Measurements from ENCODE around the gene TNF.

DNA sequence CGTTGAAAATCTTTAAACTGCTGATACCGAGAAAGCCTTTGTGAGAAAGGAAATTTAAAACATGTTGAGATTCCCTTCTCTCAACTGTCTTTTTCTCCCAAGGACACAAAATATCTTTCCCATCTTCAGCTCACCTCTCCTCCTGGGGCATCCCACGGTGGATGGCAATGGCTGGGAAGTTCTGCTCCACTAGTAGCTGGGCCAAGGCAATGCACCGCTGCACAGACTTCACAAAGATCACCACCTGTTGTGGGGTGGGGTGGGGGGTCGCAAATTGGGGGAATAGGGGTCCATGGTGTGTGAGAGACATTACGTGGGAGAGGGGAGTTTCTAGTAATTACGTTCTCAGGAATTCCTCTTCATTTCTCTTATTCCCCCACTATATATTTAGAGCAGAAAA, 44.2 kb upstream of the TNF start:
- no peak for TF ChIP-seq POLR2A (IDR thresholded peaks at IDR 0.05; ENCODE audit: low read depth, low read length)
- no peak; the same call in 1 of the 2 replicates for TF ChIP-seq POLR2AphosphoS5 (IDR thresholded peaks at IDR 0.05; ENCODE audit: low read depth, low read length)

All from GM12892 (cell line).